WTC11 (cell line): ENCODE data around the gene SYT5. TPM values are rescaled to one million over a fixed set of nuclear protein-coding genes. Genes with fewer than 3 reads are reported as not detected.

Source experiments
- ATAC-seq: fragments of 200-7000 bp; cut with Tn5 transposase; 2 replicates; pipeline ENCODE4 v1.10.0; 2021; ENCODE audit warnings: mild to moderate bottlenecking, moderate library complexity
- CTCF ChIA-PET: fragments of 300-600 bp; sonication (Branson Sonifier 250); formaldehyde crosslinking; loops from one replicate; lab custom pipeline; 2021; ENCODE audit warnings: antibody characterized with exemption; lab: Charles Lee
- POLR2A ChIA-PET: fragments of 350-600 bp; sonication (Branson Sonifier 250); formaldehyde crosslinking; loops from one replicate; lab custom pipeline; 2021; ENCODE audit warnings: antibody characterized with exemption; lab: Charles Lee
- DNase-seq: peaks from one replicate; pipeline ENCODE4 v3.0.0; 2021; ENCODE audit warnings: low spot score
- H3K27ac Mint-ChIP-seq: 2 replicates; pipeline ENCODE4 v1.8.0; 2021; ENCODE audit warnings: mixed read lengths
- H3K27me3 Mint-ChIP-seq: 2 replicates; pipeline ENCODE4 v1.8.0; 2021; ENCODE audit warnings: low read depth, mild to moderate bottlenecking, moderate library complexity, mixed read lengths
- H3K36me3 Mint-ChIP-seq: 2 replicates; pipeline ENCODE4 v1.8.0; 2021; ENCODE audit warnings: mixed read lengths
- H3K4me1 Mint-ChIP-seq: 2 replicates; pipeline ENCODE4 v1.8.0; 2022; ENCODE audit warnings: mixed read lengths
- H3K4me3 Mint-ChIP-seq: 2 replicates; pipeline ENCODE4 v1.8.0; 2021; ENCODE audit warnings: mild to moderate bottlenecking, moderate library complexity, mixed read lengths
- H3K9me3 Mint-ChIP-seq: 2 replicates; pipeline ENCODE4 v1.8.0; 2021; ENCODE audit warnings: mixed read lengths
- AFF4 ChIP-seq: sonication (generic); formaldehyde crosslinking; IDR thresholded peaks from 2 replicates; pipeline ENCODE4 v1.8.1; 2023; ENCODE audit warnings: mild to moderate bottlenecking, missing genetic modification reagents, borderline replicate concordance
- ARID4B ChIP-seq: sonication (generic); formaldehyde crosslinking; IDR thresholded peaks from 2 replicates; pipeline ENCODE4 v1.8.0; 2023; ENCODE audit warnings: missing genetic modification reagents, mild to moderate bottlenecking, borderline replicate concordance
- ATF6 ChIP-seq: sonication (generic); formaldehyde crosslinking; IDR thresholded peaks from 2 replicates; pipeline ENCODE4 v1.8.1; 2023; ENCODE audit warnings: mild to moderate bottlenecking, missing genetic modification reagents
- CBFB ChIP-seq: sonication (generic); formaldehyde crosslinking; IDR thresholded peaks from 2 replicates; pipeline ENCODE4 v1.8.1; 2022; ENCODE audit warnings: mild to moderate bottlenecking, low read depth, missing genetic modification reagents
- E2F5 ChIP-seq: sonication (generic); formaldehyde crosslinking; IDR thresholded peaks from 2 replicates; pipeline ENCODE4 v1.8.1; 2022; ENCODE audit warnings: mild to moderate bottlenecking, moderate library complexity, missing genetic modification reagents
- ERG ChIP-seq: fragments of 250-450 bp; sonication (Bioruptor Pico); IDR thresholded peaks from 2 replicates; pipeline ENCODE4 v1.8.0; 2021; ENCODE audit warnings: mild to moderate bottlenecking
- FOXK1 ChIP-seq: sonication (generic); formaldehyde crosslinking; IDR thresholded peaks from 2 replicates; pipeline ENCODE4 v1.8.0; 2022; ENCODE audit warnings: mild to moderate bottlenecking, moderate library complexity, missing genetic modification reagents
- HMGA2 ChIP-seq: fragments of 250-450 bp; sonication (Bioruptor Pico); IDR thresholded peaks from 2 replicates; pipeline ENCODE4 v1.4.0; 2021; ENCODE audit warnings: mild to moderate bottlenecking, moderate library complexity
- IRF2 ChIP-seq: sonication (generic); formaldehyde crosslinking; IDR thresholded peaks from 2 replicates; pipeline ENCODE4 v1.8.0; 2022; ENCODE audit warnings: low read depth, missing genetic modification reagents, borderline replicate concordance
- JAZF1 ChIP-seq: fragments of 250-450 bp; sonication (Bioruptor Pico); IDR thresholded peaks from 2 replicates; pipeline ENCODE4 v1.9.0; 2021; ENCODE audit warnings: moderate library complexity, mild to moderate bottlenecking, inconsistent platforms
- MAX ChIP-seq: sonication (generic); formaldehyde crosslinking; IDR thresholded peaks from 2 replicates; pipeline ENCODE4 v1.8.0; 2022; ENCODE audit warnings: mild to moderate bottlenecking, missing genetic modification reagents
- NFE2L1 ChIP-seq: sonication (generic); formaldehyde crosslinking; IDR thresholded peaks from 2 replicates; pipeline ENCODE4 v1.8.1; 2023; ENCODE audit warnings: missing genetic modification reagents
- NFYB ChIP-seq: sonication (generic); formaldehyde crosslinking; conservative IDR thresholded peaks from 2 replicates; pipeline ENCODE4 v1.8.0; 2022; ENCODE audit warnings: low read depth, missing genetic modification reagents
- PRDM15 ChIP-seq: sonication (generic); formaldehyde crosslinking; IDR thresholded peaks from 2 replicates; pipeline ENCODE4 v1.8.0; 2022; ENCODE audit warnings: missing genetic modification reagents
- SMAD4 ChIP-seq: sonication (generic); formaldehyde crosslinking; IDR thresholded peaks from 2 replicates; pipeline ENCODE4 v1.8.0; 2022; ENCODE audit warnings: mild to moderate bottlenecking, missing genetic modification reagents
- TCF7 ChIP-seq: sonication (generic); formaldehyde crosslinking; IDR thresholded peaks from 2 replicates; pipeline ENCODE4 v1.8.0; 2022; ENCODE audit warnings: mild to moderate bottlenecking, low read depth, missing genetic modification reagents, moderate library complexity
- USF2 ChIP-seq: sonication (generic); formaldehyde crosslinking; IDR thresholded peaks from 2 replicates; pipeline ENCODE4 v1.8.1; 2023; ENCODE audit warnings: mild to moderate bottlenecking, missing genetic modification reagents, moderate library complexity
- ZNF671 ChIP-seq: fragments of 250-450 bp; sonication (Bioruptor Pico); IDR thresholded peaks from 2 replicates; pipeline ENCODE4 v1.8.0; 2021; ENCODE audit warnings: mild to moderate bottlenecking
- total RNA-seq: library from RNA; stranded (reverse); gene quantifications from 3 replicates; pipeline ENCODE4 v1.2.3, GENCODE V29; 2021

The SYT5 gene
- total RNA-seq, 1 experiment from 2014 or later = 0.77 TPM

- TF ChIP-seq USF2 (no peak), ZNF671 (CRISPR knock-in tag) (no peak), ATF6 (CRISPR knock-in tag) (no peak), E2F5 (CRISPR knock-in tag) (no peak), TCF7 (CRISPR knock-in tag) (no peak), ARID4B (no peak), MAX (CRISPR knock-in tag) (no peak), SMAD4 (CRISPR knock-in tag) (no peak), NFYB (CRISPR knock-in tag) (no peak), HMGA2 (CRISPR knock-in tag) (no peak)
- no peaks in the 10 kb centered on the region for H3K27me3 Mint-ChIP-seq
- no peaks in the 10 kb centered on the region for H3K9me3 Mint-ChIP-seq
- no peak overlapping the region for H3K4me3 Mint-ChIP-seq
- ATAC-seq = no peak
- H3K36me3 Mint-ChIP-seq = peaks cover 4% of the 10 kb centered on the region; the same call in 1 of the 2 replicates
- no peak overlapping the region for H3K27ac Mint-ChIP-seq
- ChIA-PET CTCF (interaction anchor here (0.6 to 1.3 kb wide), 2 partner anchors 21 to 122 kb away, joined by 3 to 4 read pairs; no protein-coding TSS in a partner anchor), POLR2A (no interaction called here)
- peaks cover 4% of the 10 kb centered on the region; the same call in 1 of the 2 replicates for H3K4me1 Mint-ChIP-seq
- DNase-seq = no peak
Measured at GRCh38 chr19:55226788-55227187, 46.7 kb upstream of the SYT5 start.

- Mint-ChIP-seq H3K27ac (no peak overlapping the region), H3K27me3 (no peaks in the 10 kb centered on the region), H3K36me3 (peaks cover 4% of the 10 kb centered on the region; the same call in 1 of the 2 replicates), H3K4me3 (no peak overlapping the region), H3K9me3 (no peaks in the 10 kb centered on the region), H3K4me1 (peaks cover 4% of the 10 kb centered on the region; the same call in 1 of the 2 replicates)
- DNase-seq (no peak), ATAC-seq (no peak)
- ChIA-PET POLR2A (no interaction called here), CTCF (no interaction called here)
- TF ChIP-seq JAZF1 = no peak
- TF ChIP-seq AFF4 (CRISPR knock-in tag) = no peak
- TF ChIP-seq IRF2 (CRISPR knock-in tag) = no peak
- TF ChIP-seq FOXK1 (CRISPR knock-in tag) = no peak
- no peak for TF ChIP-seq PRDM15 (CRISPR knock-in tag)
- no peak for TF ChIP-seq ERG (CRISPR knock-in tag)
- no peak for TF ChIP-seq CBFB (CRISPR knock-in tag)
- TF ChIP-seq NFE2L1 (CRISPR knock-in tag) = no peak
Measured at GRCh38 chr19:55226273-55226672, 46.2 kb upstream of the SYT5 start.
